A204.1 (cell line): ENCODE data around the gene PPFIBP1.
"Not testable (repeated sequence)": the region's sequence is repeated elsewhere in the genome, so short reads cannot be mapped to it uniquely, and the experiment has no call there.

Experiments used
- FAIRE-seq: peaks from 2 replicates; lab custom pipeline; 2012; peaks lifted over from hg19 to GRCh38; lab: Jason Lieb, UNC

The PPFIBP1 gene

DNA sequence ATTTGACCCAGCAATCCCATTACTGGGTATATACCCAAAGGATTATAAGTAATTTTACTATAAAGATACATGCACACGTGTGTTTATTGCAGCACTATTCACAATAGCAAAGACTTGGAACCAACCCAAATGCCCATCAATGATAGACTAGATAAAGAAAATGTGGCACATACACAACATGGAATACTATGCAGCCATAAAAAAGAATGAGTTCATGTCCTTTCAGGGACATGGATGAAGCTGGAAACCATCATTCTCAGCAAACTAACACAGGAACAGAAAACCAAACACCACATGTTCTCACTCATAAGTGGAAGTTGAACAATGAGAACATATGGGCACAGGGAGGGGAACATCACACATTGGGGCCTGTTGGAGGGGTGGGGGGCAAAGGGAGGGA, 20.9 kb downstream of the PPFIBP1 start:
- FAIRE-seq: not testable (repeated sequence)

DNA sequence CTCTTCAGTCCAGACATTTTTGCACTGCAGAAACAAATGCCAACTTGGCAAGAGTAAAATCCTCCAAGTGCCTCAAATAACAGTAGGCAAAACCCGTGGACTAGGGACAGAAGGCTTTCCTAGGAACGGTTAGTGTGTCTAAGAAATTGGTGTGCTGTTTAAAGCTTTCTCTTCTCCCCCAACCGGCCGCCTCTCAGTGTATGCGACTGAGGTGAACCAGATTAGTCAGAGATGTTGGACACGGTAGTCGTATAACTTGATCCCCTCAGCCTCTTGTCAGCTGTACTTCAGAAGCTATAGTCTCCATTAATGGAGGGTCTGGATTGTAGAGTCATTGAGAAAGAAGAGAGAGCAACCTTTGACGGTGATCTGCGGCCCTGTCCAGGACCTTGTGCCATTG, 21.7 kb downstream of the PPFIBP1 start:
- FAIRE-seq: no peak

DNA sequence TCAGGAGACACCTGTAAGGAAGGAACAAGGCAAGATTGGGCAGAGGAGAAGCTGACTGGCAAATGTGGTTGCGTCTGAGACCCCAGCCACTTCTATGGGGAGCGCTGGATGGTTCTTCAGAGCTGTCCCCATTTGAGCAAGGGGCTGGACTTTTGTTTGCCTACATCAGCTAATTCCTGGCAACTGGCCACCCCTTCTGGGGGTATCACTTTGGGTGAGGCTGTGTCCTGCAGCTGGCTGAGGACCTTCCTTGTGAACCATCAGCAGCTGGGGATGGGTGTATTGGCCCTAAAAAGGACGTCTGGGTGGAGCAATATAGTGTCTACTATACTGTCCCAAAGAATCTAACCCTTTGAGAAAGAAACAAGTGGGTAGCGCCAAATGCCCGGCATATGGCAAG, 23.6 kb downstream of the PPFIBP1 start:
- FAIRE-seq: no peak

DNA sequence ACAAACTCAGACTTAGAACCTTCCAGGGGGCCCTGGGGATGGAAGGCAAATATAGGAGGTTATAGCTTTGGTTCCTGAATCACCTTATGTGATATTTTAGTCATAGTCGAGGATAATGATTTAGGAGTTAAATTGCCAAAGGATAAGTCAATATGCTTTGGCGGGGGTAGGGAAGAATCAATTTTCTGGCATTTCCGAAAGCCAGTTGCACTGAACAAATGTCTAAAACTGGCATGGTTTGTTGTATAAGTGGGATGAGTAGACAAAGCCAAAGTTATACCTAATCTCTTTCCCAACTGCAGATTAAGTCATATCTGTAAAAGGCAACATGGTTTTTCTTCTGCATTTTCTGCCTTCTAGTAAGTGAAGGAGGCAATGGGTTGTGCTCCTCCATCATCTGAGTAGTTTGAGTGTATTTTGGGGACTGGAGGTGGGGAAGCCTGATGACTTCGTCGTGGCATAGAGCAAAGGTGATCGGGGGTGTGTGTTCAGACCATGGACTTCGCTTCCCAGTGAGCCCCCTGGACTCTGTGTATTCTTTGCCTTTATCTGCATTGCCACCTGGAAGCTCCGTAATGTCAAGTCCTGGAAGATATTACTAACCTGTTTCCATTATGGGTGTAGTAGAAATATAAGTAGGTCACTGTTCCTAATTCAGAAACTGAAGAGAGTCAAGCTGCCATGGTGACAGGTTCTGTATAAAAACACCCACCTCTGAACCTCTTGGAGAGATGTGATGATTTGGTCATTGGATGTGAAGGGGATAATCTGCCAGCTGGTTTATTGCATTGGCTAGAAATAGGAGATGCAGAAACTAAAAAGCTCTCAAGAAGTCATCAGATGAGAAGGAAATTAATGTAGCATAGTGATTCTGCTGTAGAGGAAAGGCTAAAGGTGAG, 24.5 kb downstream of the PPFIBP1 start:
- no peak for FAIRE-seq

DNA sequence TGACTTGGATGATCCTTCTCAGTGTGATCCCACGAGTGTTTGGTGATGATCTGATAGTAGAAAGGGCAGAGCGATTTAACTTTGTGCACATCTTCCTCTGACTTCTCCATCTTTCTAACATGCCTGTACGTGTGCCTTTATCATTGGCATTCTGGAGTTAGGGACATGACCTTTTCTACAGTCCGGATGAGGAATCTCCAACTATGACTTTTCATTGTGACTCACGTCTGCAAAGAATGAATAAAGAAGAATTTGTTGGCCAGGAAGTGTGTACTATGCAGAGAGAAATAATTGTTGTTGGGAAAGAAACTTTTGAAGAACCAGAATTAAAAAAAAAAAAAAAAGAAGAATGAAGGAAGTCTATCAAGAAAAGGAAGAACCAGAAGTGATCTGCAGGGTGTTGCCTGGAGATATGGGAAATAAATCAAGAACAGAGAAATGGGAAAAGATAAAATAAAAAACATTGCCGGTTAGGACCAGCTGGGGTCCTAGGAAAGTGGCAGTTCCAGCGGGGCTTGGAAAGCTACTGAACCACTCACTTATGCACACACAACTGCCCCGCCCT, 25.3 kb downstream of the PPFIBP1 start:
- FAIRE-seq: peak; percentile 70

DNA sequence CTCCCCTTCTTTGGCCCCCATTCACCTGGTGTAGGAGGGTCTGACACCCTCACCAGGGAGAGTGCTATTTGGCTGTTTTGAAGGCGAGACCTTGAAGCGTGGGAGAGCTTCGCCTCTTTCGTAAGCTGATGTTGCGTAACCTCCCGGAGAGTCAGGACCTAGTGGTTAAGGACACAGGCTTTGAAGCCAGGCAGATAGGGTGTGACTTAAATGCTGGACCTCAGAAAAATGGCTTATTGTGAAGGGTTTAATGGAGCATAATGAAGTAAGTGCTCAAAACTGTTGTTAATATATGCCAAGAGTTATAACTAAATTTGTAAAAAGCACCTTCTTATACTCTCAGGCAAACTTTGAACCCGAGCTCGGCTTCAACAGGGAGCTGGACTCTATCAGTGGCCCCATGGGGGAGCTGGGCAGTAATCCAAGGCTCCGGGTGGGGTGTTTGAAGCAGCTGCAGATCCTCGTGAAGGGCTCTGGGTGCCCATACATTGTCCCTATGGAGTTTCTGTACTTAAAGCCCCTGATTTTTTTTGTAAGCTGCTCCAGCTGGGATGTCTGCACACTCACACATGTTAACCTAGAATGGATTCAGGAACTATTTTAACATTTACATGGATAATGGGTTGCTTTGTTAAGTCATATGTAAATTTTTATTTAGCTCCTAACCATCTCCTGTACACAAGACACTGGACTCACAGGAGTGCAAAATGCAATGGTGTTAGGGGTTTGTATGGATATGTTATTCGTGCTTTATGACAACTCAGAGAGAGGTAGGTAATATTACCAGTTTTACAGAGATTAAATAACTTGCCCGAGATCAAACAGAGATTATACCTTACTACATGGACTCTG, 26.0 kb downstream of the PPFIBP1 start:
- no peak for FAIRE-seq

DNA sequence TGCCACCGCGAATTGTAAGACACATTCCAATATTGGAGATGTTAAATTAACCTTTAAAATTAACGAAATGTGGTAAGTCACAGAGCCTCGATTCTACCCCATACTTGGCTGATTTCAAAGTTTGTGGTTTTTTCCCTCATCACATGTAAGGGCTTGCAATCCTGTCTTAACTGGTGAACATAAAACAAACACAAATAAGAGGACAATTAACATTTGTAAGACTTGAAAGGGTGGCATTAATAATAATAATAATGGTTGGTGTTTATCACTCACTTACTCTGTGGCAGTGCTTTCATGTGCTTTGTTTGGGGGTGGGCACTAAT, 26.6 kb downstream of the PPFIBP1 start:
- FAIRE-seq: peak; percentile 40

DNA sequence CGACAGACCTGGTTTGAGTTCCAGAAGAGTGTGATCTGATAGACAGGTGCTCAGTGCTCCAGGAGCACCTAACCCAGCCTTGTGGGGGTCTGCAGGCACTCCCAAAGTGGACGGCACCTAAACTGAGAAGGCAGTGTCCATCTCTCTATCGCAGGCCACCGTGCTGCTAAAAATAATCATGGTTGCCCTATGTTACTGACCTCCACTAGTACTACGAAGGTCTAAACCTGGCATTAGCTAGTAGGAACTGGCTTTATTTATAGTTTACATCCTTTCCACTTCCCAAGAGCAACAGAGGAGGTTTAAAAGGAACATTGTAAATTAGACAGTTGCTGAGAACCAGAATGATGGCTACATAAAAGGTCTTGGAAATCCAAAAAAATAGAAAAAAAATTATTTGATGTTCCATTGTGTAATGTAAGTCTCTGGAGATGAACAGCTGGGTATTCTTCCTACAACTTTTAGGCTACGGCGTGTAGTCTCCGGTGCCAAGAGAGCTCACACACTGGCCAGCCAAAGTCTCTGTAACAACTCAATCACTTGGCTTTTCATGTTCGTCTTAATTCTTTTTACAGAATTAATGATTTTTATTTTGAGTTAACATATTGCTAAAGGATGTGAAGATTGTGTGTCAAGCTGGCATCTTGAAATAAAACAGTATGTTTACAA, 27.3 kb downstream of the PPFIBP1 start:
- peak; percentile 74 for FAIRE-seq

DNA sequence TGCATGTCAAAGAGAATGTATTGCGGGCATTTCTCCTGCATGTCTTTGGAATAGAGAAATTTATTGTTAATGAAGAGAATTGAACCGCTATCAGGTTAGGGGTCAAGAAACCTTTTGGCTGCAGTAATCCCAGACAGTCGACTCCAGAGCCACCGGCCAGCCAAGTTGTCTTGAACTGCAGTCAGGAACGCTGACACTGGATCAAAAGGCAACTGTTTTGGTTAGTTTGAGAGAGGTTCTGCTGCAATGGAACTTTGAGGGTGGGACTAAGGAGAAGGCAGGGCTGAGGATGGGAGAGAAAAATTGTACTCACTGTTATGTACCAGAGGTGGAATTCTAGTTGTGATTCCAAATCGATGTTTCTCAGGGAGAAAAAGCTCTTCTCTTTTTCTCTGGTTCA, 28.2 kb downstream of the PPFIBP1 start:
- FAIRE-seq: no peak

DNA sequence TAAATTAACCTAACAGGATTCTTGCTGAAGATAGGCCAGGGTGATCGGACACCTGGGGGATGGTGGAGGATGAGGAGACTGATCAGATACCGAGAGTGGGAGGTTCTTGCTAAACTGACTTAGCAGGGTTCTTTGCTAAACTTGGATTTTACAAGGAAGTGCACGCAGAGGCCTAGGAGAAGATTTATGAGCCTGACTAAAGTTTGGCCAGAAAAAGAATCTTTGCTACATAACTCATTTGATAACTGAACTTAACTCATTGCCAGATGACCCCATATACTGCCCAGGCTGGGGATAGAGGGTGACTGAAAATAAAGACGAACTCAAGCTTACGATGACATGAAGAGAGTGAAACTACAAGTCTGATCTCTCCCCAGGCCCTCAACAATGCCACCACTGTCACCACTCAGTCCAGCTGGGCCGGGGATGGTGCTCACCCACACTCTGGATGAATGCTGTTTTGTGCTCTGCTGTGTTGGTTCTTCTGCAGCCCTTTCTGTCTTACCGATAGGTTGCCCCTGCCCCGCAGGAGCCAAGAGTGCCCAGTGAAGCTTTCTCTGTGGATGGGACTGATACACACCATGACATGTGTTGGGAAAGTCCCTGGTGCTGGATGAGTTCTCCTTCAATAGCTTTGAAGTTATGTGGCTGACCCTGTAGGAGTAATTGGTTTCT, 29.0 kb downstream of the PPFIBP1 start:
- FAIRE-seq: no peak

DNA sequence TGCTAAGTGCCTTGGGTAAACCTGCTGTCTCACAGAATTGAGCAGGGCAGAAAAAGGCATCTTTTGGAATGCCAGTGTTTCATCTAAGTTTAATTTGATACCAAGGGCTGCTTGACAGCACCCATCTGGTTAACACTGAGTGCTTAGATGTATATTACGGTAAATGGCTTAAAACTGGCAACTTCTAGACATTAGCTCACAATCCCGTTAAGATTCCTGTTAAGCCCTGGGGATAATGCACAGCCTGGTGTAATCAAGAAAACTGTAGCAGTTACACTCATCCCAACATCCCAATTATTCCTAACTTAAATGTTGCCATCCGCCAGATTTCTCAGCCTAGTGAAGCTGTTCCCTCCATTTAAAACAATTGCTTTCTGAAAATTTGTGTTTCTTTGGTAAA, 29.9 kb downstream of the PPFIBP1 start:
- FAIRE-seq: no peak

DNA sequence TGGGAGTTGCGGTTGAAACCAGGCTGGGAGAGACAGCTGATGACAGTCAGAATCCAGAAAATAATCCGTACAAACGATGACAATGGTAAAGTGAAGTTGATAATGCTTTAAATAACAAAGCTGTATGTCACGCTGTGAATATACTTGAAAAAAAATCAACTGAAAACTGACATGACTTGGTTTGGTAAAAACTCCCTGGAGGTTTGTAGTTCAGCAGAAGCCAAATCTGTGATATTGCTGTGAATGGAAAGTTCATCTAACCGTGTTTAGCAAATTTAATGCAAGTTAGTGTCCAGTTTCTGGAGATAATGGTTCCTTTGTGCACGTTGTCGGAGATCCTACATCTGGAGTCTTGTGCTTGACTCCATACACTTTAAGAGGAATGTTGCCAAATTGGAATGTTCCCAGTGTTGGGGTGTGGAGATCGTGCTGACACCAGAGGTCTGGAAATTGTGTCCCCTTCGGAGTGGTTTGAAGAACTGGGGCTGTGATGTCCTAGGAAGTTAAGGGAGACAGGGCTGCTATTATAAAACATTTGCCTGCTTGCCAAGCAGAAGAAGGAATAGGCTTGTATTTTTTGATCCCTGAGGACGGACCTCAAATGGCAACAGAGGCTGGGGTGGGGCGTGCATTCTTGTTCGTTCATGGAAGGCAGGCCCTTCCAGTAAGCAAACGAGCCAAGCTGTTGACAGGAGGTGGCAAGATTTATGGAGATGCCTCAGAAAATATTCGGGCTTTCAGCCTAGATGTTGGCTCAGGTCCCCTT, 30.6 kb downstream of the PPFIBP1 start:
- FAIRE-seq: peak; percentile 100

DNA sequence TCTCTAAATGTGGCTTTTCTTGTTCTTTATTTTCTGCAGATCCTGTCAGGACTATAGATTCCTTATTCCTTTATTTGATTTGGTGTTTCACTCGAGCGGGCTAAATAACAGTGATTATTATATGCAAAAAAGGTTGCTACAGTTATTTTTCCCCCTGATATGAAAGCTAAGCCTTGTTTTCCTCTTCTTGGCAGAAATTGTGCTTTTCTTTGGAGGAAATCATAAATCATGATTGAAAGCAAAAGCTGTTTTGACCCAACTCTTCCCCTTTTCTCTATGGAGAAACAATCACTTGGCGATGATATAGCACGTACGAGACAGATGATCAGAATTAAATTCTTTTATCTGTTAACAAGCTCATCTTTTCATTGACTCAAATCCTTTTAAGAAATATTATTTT, 31.4 kb downstream of the PPFIBP1 start:
- no peak for FAIRE-seq

DNA sequence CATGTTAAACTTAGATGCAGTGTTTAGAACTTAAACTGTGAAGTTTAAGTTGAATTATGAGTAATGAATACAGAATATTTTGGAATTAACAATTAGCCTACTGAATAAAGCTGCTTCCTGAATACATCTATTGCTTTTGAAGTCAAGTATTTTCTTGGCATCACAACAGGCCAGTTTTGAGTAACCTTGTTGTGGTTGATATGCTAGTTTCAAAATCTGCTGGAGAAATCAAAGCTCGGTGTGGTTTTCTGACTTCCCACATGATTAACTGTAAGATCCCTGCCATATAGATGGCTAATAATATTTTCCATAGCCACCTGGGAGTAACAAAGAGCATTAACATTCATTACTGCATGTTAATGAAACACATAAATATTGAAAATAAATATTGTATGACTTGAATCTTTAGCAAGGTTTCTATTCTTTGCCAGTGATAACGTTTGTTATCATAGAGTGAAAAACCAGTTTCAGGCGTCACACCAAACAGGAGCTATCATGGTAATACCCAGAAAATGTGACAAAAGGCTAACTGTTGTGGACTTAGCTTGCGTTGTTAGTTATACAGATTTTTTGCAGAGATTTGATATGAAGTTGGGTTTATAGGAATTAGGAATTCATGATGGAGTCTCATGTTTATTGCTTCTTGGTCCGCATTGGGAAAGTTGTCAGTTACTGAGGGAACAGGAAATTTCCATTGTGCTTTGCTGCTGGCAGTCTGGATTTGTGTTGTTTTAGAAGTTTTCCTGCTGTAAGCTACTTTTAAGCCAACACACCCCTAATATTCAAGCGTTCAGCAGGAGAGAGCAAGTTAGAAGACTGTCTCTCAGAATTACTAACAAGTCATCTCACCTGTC, 32.1 kb downstream of the PPFIBP1 start:
- no peak for FAIRE-seq

DNA sequence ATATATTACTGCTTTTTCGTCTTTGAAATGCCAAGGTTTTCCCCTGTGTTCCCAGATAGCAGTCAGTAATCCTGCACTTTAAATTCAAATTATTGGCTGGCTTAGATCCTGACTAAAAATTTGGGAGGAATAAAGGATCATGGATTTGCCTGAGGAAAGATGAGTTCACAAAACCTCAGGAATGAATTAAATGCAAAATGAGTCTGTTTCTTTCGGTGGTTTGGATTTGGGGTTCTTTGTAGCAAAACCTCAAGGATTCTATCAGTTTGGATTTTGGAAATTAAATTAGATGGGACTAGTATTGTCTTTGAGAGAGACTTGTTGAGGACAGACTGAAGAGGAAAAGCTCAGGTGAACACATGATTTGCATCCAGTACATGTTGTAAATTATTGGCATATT, 36.1 kb downstream of the PPFIBP1 start:
- no peak for FAIRE-seq

DNA sequence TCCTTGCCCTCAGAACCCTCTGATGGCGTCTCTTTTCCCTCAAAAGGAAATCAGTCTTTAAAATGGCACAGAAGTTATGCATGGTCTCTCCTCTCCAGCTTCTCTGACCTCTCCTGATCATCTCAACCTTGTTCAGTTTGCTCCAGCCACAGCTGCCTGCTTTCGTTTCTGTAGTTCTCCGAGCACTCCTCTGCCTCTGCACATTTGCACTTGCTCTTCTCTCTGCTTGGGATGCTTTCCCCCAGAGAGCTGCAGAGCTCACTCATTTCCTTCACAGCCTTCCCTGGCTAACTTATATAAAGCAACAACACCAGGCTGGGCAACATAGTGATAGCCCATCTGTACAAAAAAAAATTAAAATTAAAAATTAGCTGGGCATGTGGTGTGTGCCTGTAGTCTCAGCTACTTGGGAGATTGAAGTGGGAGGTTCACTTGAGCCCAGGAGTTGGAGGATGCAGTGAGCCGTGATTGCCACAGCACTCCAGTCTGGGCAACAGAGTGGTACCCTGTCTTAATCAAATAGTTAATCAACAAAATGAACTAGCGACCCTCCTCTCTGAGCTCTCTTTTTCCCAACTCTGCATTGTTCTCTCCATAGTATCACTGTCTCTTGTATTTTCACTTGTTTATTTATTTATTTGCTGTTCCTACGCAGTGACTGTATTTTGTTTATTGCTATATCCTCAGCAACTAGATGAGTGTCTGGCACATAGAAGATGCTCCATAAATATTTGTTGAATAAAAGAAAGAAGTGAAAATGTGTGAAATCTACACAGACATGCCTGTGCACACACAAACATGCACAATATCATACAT, 37.7 kb downstream of the PPFIBP1 start:
- FAIRE-seq: peak; percentile 34

DNA sequence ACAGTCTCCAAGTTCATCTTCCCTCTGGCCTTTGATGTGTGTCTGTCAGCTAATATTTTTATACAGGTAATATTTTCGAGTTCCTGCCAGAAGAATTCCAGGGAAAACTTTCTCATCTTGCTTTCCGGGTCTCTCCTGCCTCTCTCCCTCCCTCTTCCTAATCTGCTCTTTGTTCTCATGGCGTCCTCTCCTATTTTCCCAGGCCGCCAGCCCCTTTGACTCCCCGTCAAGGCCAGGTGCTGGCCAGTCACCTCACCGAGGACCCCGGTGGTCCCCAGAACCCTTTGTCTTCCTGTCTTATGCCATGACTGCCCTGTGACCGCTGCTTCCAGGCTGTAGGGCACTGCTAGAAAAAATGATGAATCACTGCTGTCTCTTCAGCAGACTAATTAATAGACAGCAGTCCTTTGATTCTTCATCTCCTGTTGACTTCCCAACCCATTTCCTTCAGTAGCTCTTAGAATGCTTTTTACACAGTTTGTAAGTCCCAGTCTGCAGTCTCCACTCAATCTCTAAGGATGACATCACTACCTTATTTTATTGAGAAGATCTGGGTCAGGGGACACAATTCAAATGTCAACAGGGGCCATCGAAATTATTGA, 40.7 kb downstream of the PPFIBP1 start:
- peak; percentile 48 for FAIRE-seq

DNA sequence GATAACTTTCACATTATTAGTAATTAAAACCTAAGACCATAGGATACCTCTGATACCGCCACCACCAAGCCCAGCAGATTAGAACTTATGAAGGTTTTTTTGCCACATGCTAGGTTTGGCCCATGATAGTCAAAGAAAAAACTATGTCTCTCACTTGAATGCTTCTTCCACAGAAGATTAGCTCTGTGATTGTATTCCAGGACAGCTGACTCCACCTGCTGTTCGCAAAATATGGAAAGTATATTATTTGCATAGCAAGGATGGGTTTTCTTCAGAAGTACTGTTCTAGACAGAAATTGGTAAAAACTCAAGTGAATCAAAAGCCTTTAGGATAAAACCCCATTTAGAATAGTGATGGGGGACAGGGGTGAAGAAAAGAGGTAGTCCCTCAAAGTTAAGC, 42.2 kb downstream of the PPFIBP1 start:
- FAIRE-seq: peak; percentile 91

DNA sequence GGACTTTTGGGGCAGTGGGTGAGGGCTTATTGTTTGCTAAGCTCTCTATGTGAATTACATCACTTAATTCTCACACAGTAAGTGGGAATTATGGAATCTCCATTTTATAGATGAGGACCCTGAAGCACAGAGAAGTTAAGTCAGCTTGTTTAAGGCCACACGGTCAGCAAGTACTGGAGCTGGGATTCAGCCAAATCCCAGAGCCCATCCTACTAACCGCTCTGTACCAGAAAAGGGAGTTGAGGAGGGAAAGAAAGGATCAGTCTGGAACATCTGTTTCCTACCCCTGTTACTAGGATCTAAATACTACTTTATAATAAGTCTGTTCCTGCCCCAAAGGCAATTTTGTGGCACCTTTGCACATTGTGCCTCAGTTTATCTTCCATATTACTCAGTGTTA, 42.6 kb downstream of the PPFIBP1 start:
- peak; percentile 14 for FAIRE-seq
